Retinal pigment epithelial cell (primary cell): Measurements from ENCODE around the gene LRRC55.

ENCODE experiments used
- DNase-seq: peaks from one replicate; pipeline ENCODE4 v3.0.0-alpha.2; 2010; ENCODE audit warnings: low read depth
- H3K4me3 ChIP-seq: 2 replicates; pipeline ENCODE4 v1.5.1; 2011; ENCODE audit warnings: mild to moderate bottlenecking, low read length, control low read depth, moderate library complexity
- TF ChIP-seq, protein P1 (sequence below): conservative IDR thresholded peaks from 2 replicates; pipeline ENCODE4 v1.5.1; 2011; ENCODE audit warnings: low read depth, low read length, control low read depth, inconsistent platforms

The LRRC55 gene

DNA sequence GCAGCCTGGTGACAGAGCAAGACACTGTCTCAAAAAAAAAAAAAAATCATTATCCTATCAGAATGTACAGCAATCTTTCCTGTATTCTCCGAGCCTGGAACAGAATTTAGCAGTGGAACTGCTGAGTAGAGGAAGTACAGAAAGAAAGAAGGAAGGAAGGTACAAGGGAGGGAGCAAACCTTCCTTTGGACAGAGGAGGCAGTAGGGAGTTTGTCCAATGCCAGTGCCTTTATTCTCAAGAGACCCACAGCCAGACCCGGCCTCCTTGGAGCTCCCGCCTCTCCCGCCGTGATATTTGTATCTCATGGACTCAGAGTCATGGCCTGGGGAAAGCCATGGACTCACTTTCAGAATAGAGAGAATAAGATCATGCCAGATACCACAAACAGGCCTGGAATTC lies 37.7 kb upstream of the LRRC55 start:
- TF ChIP-seq, protein P1, sequence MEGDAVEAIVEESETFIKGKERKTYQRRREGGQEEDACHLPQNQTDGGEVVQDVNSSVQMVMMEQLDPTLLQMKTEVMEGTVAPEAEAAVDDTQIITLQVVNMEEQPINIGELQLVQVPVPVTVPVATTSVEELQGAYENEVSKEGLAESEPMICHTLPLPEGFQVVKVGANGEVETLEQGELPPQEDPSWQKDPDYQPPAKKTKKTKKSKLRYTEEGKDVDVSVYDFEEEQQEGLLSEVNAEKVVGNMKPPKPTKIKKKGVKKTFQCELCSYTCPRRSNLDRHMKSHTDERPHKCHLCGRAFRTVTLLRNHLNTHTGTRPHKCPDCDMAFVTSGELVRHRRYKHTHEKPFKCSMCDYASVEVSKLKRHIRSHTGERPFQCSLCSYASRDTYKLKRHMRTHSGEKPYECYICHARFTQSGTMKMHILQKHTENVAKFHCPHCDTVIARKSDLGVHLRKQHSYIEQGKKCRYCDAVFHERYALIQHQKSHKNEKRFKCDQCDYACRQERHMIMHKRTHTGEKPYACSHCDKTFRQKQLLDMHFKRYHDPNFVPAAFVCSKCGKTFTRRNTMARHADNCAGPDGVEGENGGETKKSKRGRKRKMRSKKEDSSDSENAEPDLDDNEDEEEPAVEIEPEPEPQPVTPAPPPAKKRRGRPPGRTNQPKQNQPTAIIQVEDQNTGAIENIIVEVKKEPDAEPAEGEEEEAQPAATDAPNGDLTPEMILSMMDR, result no peak
- DNase-seq, result no peak
- no peak overlapping the region for H3K4me3 ChIP-seq

DNA sequence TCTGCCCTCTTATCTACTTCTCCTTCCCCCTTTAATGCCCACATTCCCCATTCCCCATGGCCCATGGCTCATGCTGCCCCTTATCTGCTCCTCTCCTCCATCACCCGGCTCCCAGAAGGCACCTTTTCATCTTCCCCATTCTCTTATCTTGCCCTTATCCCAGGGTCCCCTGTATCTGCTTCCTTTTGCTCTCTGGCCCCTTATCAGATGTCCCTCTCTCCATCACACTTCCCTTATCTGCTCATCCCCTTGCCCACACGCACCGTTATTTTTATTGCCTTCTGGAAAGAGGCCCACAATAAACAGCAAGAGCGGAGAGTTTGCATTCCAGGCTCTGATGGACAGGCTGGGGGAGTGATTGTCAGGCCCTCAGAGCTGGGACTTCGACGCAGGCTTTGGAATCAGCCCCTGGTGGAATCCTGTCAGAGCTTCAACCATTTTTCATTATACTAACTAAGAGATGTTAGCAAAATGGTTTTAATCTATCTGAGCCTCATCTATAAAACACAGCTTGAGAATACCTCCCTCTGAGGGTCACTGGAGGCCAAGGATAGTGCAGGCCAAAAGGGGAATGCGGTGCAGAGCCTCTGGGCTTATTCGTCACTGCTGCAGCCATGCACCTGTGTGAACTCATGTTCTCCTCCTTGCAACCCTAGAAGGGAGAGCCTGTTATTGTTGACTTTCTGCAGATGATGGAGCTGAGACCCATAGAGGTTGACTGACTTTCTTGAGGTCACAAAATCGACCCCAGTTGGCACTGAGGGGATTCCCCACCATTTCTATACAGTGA lies 37.0 kb upstream of the LRRC55 start:
- TF ChIP-seq, protein P1, result no peak
- no peak overlapping the region for H3K4me3 ChIP-seq
- no peak for DNase-seq

DNA sequence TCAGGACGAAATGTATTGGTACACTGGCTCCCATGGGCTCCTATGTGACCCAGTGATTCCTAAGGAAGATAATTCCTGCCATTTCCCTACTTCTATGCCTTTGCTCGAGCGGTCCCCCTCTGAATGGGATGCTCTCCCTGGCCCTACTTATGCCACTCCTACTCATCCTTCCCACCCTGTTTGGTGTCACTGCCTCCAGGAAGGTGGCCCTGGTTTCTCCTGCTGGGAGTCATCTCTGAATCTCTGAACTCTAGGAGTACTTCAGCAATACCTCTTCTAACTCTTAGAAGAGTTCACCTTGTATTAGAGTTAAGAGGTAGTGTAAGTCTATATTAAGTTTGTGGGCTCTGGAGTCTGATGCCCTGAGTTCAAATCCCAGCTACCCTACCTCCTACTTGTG lies 35.5 kb upstream of the LRRC55 start:
- TF ChIP-seq, protein P1, result no peak
- H3K4me3 ChIP-seq, result no peak overlapping the region
- DNase-seq, result no peak

DNA sequence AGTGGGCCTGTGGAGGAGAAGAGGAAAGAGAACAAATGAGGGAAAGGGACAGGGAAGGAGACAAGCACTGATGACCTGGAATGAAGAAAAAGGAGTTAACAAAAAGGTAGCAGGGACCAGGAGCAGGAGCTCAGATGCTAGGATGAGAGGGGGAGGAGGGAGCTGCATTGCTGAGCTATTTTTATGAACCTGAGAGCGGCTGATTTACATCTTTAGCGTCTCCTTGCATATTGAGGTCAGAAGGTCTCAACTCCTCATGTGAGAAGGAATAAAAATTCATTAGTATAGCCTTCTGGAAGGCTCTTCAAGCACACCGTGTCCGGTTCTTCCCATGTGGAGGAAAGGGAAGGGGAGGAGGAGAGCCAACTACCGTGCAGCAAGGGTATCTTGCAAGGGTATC lies 33.1 kb upstream of the LRRC55 start:
- DNase-seq, result no peak

DNA sequence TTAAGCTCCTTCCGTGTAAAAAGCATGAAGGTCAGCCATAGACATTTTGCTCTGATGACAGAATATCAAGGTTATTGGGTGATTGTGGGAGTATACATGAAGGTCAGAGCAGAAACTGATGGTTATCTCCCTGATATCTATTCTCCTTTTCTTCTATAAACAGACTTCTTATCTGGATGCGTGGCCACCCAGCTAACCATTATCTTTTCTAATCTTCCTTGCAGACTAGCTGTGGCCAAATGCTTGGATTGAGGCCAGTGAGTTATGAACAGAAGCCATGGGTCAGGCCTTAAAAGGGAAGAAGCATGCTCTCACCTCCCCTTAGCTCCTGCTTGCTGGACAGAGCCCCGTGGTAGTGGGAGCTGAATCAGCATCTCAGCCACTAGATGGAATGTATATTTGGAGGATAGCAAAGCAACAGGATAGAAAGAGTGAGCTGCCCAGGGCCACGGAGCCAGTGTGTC lies 31.3 kb upstream of the LRRC55 start:
- TF ChIP-seq, protein P1, result no peak
- DNase-seq, result no peak

More for the DNA sequence above, 33.1 kb upstream of the LRRC55 start:
- TF ChIP-seq, protein P1, result no peak
- H3K4me3 ChIP-seq, result no peak overlapping the region

DNA sequence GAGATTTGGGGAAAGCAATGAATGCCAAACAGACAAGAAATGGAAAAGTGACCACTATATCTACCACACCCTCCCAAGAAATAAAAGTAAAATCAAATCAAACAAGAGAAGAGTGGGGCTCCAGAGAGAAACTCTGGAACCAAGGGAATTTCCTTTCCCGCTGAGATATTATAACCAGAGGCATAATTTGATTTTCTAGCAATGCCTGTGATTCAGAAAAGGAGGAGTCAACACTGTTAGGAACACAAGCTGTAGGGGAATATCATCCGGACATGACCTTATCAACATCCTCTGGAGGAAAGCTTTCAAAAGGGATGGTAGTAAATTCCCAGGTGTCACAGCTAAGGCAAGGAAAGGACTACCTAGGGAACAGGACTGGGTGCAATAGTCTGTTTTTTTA lies 29.6 kb upstream of the LRRC55 start:
- TF ChIP-seq, protein P1, result no peak

More for the DNA sequence above, 31.3 kb upstream of the LRRC55 start:
- no peak overlapping the region for H3K4me3 ChIP-seq

DNA sequence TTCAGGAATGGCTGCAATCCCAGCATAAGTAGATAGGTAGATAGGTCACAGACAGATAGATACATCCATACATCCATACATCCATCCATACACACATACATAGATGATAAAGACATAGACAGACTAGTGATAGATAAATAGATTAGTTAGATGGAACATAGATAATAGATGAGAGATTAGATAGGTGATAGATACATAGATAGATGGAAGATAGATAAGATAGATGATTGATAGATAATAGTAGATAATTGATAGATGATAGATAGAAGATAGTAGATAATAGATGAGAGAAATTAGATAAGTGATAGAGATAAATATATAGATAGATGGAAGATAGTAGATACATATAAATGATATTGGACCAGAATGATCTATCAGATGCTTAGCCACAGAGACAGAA lies 28.3 kb upstream of the LRRC55 start:
- no peak overlapping the region for H3K4me3 ChIP-seq
- TF ChIP-seq, protein P1, result no peak
- no peak for DNase-seq

More for the DNA sequence above, 29.6 kb upstream of the LRRC55 start:
- H3K4me3 ChIP-seq, result no peak overlapping the region
- DNase-seq, result no peak
